ENCODE measurements around the gene ARHGEF10L.

GRCh38 chr1:17649371-17650106 is 110.0 kb downstream of the ARHGEF10L start:
- TF ChIP-seq, protein P1, sequence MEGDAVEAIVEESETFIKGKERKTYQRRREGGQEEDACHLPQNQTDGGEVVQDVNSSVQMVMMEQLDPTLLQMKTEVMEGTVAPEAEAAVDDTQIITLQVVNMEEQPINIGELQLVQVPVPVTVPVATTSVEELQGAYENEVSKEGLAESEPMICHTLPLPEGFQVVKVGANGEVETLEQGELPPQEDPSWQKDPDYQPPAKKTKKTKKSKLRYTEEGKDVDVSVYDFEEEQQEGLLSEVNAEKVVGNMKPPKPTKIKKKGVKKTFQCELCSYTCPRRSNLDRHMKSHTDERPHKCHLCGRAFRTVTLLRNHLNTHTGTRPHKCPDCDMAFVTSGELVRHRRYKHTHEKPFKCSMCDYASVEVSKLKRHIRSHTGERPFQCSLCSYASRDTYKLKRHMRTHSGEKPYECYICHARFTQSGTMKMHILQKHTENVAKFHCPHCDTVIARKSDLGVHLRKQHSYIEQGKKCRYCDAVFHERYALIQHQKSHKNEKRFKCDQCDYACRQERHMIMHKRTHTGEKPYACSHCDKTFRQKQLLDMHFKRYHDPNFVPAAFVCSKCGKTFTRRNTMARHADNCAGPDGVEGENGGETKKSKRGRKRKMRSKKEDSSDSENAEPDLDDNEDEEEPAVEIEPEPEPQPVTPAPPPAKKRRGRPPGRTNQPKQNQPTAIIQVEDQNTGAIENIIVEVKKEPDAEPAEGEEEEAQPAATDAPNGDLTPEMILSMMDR (IDR thresholded peaks at IDR 0.05): no peak
- TF ChIP-seq EP300 (IDR thresholded peaks at IDR 0.05): no peak
